GM12878 (cell line): ENCODE data around the gene CACNA1D. TPM values are rescaled to one million over a fixed set of nuclear protein-coding genes. Genes with fewer than 3 reads are reported as not detected.

Experiments used
- ATAC-seq: fragments of 200-7000 bp; cut with Tn5 transposase; 3 replicates; pipeline ENCODE4 v1.9.1; 2020; ENCODE audit warnings: mild to moderate bottlenecking, moderate library complexity
- BruUV-seq: library from RNA; stranded (reverse); fragments of 400-500 nt; replicated peaks from 2 replicates; lab custom pipeline; 2021; lab: Mats Ljungman, UMichigan
- CTCF ChIA-PET: fragments of 300-600 bp; sonication (Branson Sonifier 250); formaldehyde crosslinking; extraction: SDS; loops from one replicate; lab custom pipeline; 2021; ENCODE audit warnings: inconsistent platforms; lab: Yijun Ruan, JAX
- POLR2A ChIA-PET: fragments of 350-600 bp; formaldehyde crosslinking; extraction: SDS; loops from one replicate; lab custom pipeline; 2021; ENCODE audit warnings: inconsistent platforms; lab: Charles Lee
- RAD21 ChIA-PET: fragments of 300-600 bp; sonication (Branson Sonifier 250); formaldehyde crosslinking; loops from one replicate; lab custom pipeline; 2023; ENCODE audit warnings: antibody characterized with exemption; ENCODE audit not compliant: unreplicated experiment; lab: Charles Lee
- SMC1A ChIA-PET: fragments of 300-600 bp; sonication (Branson Sonifier 250); formaldehyde crosslinking; loops from one replicate; lab custom pipeline; 2023; ENCODE audit not compliant: unreplicated experiment, uncharacterized antibody; lab: Charles Lee
- DNase-seq: peaks from one replicate; pipeline ENCODE4 v3.0.0-alpha.2; 2011; ENCODE audit warnings: low read depth, low spot score
- FAIRE-seq: peaks from 3 replicates; lab custom pipeline; 2011; peaks lifted over from hg19 to GRCh38; lab: Jason Lieb, UNC
- H2AFZ ChIP-seq: 2 replicates; pipeline ENCODE4 v1.6.0; 2011; ENCODE audit warnings: low read depth, low read length, control low read depth; ENCODE audit not compliant: control insufficient read depth
- H3K27ac ChIP-seq: 2 replicates; pipeline ENCODE4 v1.5.1; 2011; ENCODE audit warnings: control low read depth; ENCODE audit not compliant: control insufficient read depth, insufficient read depth
- H3K27me3 ChIP-seq, 2 experiments: replicated peaks in 1 of 2; 2 replicates each; pipeline versions ENCODE4 v1.6.0 to v1.6.1; 2011; ENCODE audit warnings: low read length in 1 of 2; ENCODE audit not compliant: control insufficient read depth in 2 of 2, insufficient read depth in 2 of 2
- H3K36me3 ChIP-seq, 2 experiments: 2 replicates each; pipeline ENCODE4 v1.5.1; 2011; ENCODE audit warnings: low read length in 1 of 2; ENCODE audit not compliant: control insufficient read depth in 2 of 2, insufficient read depth in 2 of 2
- H3K4me1 ChIP-seq: 2 replicates; pipeline ENCODE4 v1.6.1; 2011; ENCODE audit warnings: mild to moderate bottlenecking, low read length, moderate library complexity, mixed read lengths; ENCODE audit not compliant: control insufficient read depth, insufficient read depth
- H3K4me2 ChIP-seq: 2 replicates; pipeline ENCODE4 v1.6.0; 2011; ENCODE audit warnings: control low read depth; ENCODE audit not compliant: control insufficient read depth, insufficient read depth
- H3K4me3 ChIP-seq: fragments of 200-600 bp; sonication (generic); 2 replicates; pipeline ENCODE4 v1.5.1; 2016
- H3K79me2 ChIP-seq: 2 replicates; pipeline ENCODE4 v1.6.0; 2011; ENCODE audit warnings: low read length; ENCODE audit not compliant: control insufficient read depth, insufficient read depth
- H3K9ac ChIP-seq: 2 replicates; pipeline ENCODE4 v1.8.0; 2011; ENCODE audit warnings: low read length, control low read depth, mixed read lengths; ENCODE audit not compliant: control insufficient read depth, insufficient read depth
- H3K9me3 ChIP-seq: replicated peaks from 3 replicates; pipeline ENCODE4 v1.5.1; 2011; ENCODE audit warnings: mild to moderate bottlenecking, low read length; ENCODE audit not compliant: control insufficient read depth, insufficient read depth
- H4K20me1 ChIP-seq: 2 replicates; pipeline ENCODE4 v1.6.0; 2011; ENCODE audit not compliant: control insufficient read depth, insufficient read depth
- CHD2 ChIP-seq: IDR thresholded peaks from 2 replicates; pipeline ENCODE4 v1.6.1; 2011; ENCODE audit warnings: low read depth, low read length, improper control_type of control experiment, borderline replicate concordance
- EED ChIP-seq: sonication (generic); IDR thresholded peaks from 2 replicates; pipeline ENCODE4 v1.6.1; 2016; ENCODE audit warnings: antibody characterized with exemption, low read depth
- MYC ChIP-seq: IDR thresholded peaks from 2 replicates; pipeline ENCODE4 v1.6.1; 2011; ENCODE audit warnings: mild to moderate bottlenecking, low read length, moderate library complexity, inconsistent platforms; ENCODE audit not compliant: insufficient read depth, insufficient replicate concordance, insufficient read length, severe bottlenecking
- RAD51 ChIP-seq: fragments of 450-650 bp; IDR thresholded peaks from 2 replicates; pipeline ENCODE4 v1.6.1; 2016; ENCODE audit warnings: moderate library complexity, mild to moderate bottlenecking, inconsistent platforms
- WGBS: methylation state at CpG from one replicate; pipeline ENCODE4 v1.1.6; 2016; ENCODE audit warnings: low lambda C conversion rate; ENCODE audit not compliant: insufficient replicate concordance, insufficient coverage; ENCODE audit errors: missing lambda C conversion rate; 5-methylcytosine and 5-hydroxymethylcytosine counted together
- in situ Hi-C: fragments of 300-500 bp; cut with MboI; formaldehyde crosslinking; loops from 9 replicates; pipeline ENCODE4 v1.14.3; 2018; ENCODE audit warnings: mixed read lengths
- intact Hi-C: fragments of 100-400 bp; cut with micrococcal nuclease; formaldehyde crosslinking; loops from one replicate; pipeline ENCODE4 v1.14.2; 2022; ENCODE audit not compliant: unreplicated experiment
- polyA plus RNA-seq, 11 experiments: library from polyadenylated mRNA; depleted of rRNA in 4 of 11; unstranded in 6 of 11; stranded (reverse) in 5 of 11; fragments of >200 nt; fragmentation: Nextera tagmentation in 4 of 11; fragmentation: Illumina TruSeq in 1 of 11; extraction: Ambion mirVana in 4 of 11; extraction: Trizol in 1 of 11; gene quantifications; 1 replicate in 1 of 11; 2 replicates in 10 of 11; pipeline versions ENCODE4 v1.2.1 to v1.2.3, GENCODE V29; 2011 to 2016; ENCODE audit warnings: inconsistent platforms in 2 of 11, missing spikeins in 2 of 11, low read depth in 1 of 11
- total RNA-seq, 4 experiments: library from RNA; depleted of rRNA in 3 of 4; stranded (reverse); fragments of >200 nt in 3 of 4; fragmentation: Illumina TruSeq in 1 of 4; extraction: Trizol in 1 of 4; gene quantifications; 2 replicates each; pipeline versions ENCODE4 v1.2.1 to v1.2.3, GENCODE V29; 2013 to 2021
- TF ChIP-seq, protein P1 (sequence below): IDR thresholded peaks from 2 replicates; pipeline ENCODE4 v1.6.1; 2011; ENCODE audit warnings: low read depth, low read length, improper control_type of control experiment, borderline replicate concordance
- TF ChIP-seq, protein P2 (sequence below): fragments of 450-650 bp; IDR thresholded peaks from 2 replicates; pipeline ENCODE4 v1.6.1; 2017; ENCODE audit warnings: mild to moderate bottlenecking, low read depth, inconsistent platforms; ENCODE audit not compliant: poor library complexity, severe bottlenecking

Gene CACNA1D
- total and polyA plus RNA-seq, 10 of the 15 experiments (the other 5 are each of a cell fraction or from before 2014, with no cell fraction given) = 0.21 to 24.4 (median 1.6) TPM

DNA sequence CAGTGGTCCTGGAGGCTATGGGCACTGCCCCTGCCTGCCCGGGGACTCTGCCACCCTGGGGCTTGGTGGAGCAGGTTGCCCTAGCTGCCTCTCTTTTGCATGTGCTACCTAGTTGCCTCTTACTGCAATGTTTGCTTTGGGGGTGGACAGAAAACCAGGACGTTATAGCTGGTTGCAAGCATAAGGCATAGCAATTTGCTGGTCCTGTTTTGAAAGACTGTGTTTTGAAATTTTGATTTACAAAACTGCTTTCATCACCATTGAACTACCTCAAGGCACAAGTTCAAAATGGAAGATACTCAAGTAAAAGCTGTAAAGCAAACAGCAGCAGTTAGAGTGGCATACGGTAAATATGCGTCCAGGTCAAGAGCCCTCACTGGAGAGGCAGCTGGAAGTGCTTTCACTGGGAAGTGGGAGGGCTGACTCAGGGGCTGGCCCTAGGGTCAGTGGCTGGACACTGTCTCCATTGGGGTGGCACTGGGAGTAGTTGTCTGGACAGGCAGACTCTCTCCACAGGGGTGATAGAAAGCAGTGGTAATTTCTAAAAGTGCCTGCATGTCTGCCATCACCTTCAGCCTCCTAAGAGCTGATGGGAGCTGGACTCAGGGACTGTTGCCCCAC is 213.7 kb downstream of the CACNA1D start:
- intact Hi-C loops = loop anchor here (10.0 kb wide), 1 partner anchor 103 kb away; no protein-coding TSS in a partner anchor
- TF ChIP-seq, protein P1, sequence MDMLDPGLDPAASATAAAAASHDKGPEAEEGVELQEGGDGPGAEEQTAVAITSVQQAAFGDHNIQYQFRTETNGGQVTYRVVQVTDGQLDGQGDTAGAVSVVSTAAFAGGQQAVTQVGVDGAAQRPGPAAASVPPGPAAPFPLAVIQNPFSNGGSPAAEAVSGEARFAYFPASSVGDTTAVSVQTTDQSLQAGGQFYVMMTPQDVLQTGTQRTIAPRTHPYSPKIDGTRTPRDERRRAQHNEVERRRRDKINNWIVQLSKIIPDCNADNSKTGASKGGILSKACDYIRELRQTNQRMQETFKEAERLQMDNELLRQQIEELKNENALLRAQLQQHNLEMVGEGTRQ = no peak
- TF ChIP-seq, protein P2, sequence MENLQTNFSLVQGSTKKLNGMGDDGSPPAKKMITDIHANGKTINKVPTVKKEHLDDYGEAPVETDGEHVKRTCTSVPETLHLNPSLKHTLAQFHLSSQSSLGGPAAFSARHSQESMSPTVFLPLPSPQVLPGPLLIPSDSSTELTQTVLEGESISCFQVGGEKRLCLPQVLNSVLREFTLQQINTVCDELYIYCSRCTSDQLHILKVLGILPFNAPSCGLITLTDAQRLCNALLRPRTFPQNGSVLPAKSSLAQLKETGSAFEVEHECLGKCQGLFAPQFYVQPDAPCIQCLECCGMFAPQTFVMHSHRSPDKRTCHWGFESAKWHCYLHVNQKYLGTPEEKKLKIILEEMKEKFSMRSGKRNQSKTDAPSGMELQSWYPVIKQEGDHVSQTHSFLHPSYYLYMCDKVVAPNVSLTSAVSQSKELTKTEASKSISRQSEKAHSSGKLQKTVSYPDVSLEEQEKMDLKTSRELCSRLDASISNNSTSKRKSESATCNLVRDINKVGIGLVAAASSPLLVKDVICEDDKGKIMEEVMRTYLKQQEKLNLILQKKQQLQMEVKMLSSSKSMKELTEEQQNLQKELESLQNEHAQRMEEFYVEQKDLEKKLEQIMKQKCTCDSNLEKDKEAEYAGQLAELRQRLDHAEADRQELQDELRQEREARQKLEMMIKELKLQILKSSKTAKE = no peak
- TF ChIP-seq RAD51 (no peak), CHD2 (no peak), EED (no peak), MYC (no peak)
- Histone ChIP-seq H3K27me3 (no peaks in the 10 kb centered on the region), H2AFZ (no peak overlapping the region), H3K4me2 (no peak overlapping the region), H3K27ac (no peak overlapping the region), H3K4me1 (no peaks in the 10 kb centered on the region; the same call in 1 of the 2 replicates), H3K4me3 (no peak overlapping the region), H4K20me1 (no peaks in the 10 kb centered on the region), H3K36me3 (no peaks in the 10 kb centered on the region), H3K79me2 (no peaks in the 10 kb centered on the region), H3K9ac (no peak overlapping the region), H3K9me3 (no peaks in the 10 kb centered on the region)
- RAD21 ChIA-PET = interaction anchor here (1.0 to 4.2 kb wide), 7 partner anchors 9 to 332 kb away, joined by 3 to 38 read pairs (median 4); no protein-coding TSS in a partner anchor
- 48% methylated on average over 4 of the region's 4 CpGs for WGBS
- ATAC-seq = no peak
- SMC1A ChIA-PET = interaction anchor here (0.7 to 4.5 kb wide), 23 partner anchors 9 to 333 kb away, joined by 3 to 26 read pairs (median 4); no protein-coding TSS in a partner anchor
- CTCF ChIA-PET = interaction anchor here (0.9 to 12.1 kb wide), 19 partner anchors 10 to 509 kb away, joined by 3 to 113 read pairs (median 5); no protein-coding TSS in a partner anchor
- in situ Hi-C loops = no loop called here
- POLR2A ChIA-PET = no interaction called here
- no TSS peak for BruUV-seq
- no peak for FAIRE-seq
- DNase-seq = no peak
